ENCODE measurements around the gene COL19A1.
"Not testable (repeated sequence)": the region's sequence is repeated elsewhere in the genome, so short reads cannot be mapped to it uniquely, and the experiment has no call there.

COL19A1 gene

DNA sequence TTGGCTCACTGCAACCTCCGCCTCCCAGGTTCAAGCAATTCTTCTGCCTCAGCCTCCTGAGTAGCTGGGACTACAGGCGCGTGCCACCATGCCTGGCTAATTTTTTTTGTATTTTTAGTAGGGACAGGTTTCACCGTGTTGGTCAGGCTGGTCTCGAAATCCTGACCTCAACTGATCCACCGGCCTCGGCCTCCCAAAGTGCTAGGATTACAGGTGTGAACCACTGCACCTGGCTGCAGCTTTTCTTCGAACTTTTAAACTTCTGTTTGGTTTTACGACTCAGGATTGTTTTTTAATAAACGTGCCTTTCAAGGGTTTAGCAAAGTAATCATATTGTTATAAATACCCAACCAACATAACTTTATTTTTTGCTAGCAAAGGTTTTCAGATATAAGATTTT, 156.8 kb downstream of the COL19A1 start:
- DNase-seq; in situ Hi-C loops (cut with MboI; ENCODE audit: low pct_unique_long_range_greater_than_20kb, low sequenced_read_pairs): not testable (repeated sequence)

DNA sequence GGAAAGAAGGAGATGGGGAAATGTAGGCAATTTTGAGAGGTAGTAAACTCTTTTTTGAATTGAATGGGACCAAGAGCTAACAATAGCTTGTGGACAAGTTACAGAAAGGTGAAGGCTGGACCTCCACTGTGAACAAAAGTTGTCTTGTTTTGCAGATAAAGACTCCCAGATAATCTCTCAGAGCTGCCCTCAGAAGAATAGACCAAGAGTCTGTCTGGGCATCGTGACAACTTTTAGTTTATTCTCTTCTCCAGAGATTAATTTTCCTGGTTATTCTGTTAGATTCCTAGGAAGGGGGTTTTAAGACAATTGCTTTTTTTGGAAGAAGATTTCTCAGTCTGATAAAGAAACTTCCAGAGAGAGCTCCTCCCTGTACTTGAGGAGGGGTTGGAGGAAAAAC, 161.9 kb downstream of the COL19A1 start:
- in situ Hi-C loops (cut with MboI; ENCODE audit: low pct_unique_long_range_greater_than_20kb, low sequenced_read_pairs), result no loop called here
- no peak for DNase-seq

DNA sequence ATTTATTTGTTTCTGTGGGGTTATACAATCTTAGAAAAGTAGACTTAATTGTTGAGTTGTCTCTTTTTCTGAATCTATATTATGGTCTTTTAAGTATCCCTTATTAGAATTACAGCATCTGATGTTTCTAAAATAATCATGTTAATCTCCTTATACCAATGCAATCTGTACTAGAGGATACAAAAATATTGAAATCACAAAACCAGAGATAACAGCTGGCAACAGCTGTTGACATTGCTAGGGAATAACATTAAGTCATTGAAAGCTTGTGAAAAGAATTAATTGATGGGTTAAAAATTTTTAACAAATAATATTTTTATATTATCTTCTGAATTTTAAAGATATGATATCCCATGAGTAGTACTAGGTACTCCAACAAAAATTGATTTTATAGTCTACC, 162.6 kb downstream of the COL19A1 start:
- DNase-seq, result no peak
- in situ Hi-C loops (cut with MboI; ENCODE audit: low pct_unique_long_range_greater_than_20kb, low sequenced_read_pairs), result no loop called here

DNA sequence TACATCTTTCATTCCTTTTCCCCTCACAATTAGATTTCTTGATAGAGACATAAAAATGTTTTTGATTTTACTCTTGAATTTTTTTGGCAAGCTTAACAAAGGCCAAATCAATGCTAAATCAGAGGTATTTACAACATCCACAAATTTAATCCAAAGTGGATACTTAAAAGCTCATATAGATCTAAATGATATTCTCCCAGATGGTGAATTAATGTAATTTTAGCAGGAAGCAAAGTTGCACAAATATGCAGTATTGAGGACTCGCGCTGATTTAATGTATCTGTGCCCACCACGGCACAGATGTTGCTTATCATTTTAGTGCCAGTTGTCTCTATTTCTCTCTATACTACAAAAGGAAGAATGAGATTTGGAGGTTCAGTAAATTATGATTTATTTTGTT, 167.4 kb downstream of the COL19A1 start:
- in situ Hi-C loops (cut with MboI; ENCODE audit: low pct_unique_long_range_greater_than_20kb, low sequenced_read_pairs), result no loop called here
- no peak for DNase-seq

DNA sequence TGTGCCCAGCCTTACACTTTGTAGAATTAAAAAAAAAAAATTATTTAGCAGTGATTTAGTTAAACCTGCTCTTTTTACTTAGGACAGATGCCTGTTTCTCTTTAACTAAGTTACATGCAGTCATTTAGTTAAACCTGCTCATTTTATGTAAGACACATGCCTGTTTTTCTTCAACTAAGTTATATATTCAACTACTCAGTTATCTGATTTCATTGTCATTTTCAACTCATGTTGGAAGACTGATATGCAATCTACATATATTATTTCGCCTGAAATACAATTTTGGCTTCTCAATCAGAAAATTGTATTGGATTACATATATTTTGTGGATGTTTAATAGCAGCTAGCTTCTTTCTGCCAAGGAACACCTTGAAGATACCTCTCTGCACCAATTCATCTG, 171.1 kb downstream of the COL19A1 start:
- in situ Hi-C loops (cut with MboI; ENCODE audit: low pct_unique_long_range_greater_than_20kb, low sequenced_read_pairs), result no loop called here
- DNase-seq, result no peak

DNA sequence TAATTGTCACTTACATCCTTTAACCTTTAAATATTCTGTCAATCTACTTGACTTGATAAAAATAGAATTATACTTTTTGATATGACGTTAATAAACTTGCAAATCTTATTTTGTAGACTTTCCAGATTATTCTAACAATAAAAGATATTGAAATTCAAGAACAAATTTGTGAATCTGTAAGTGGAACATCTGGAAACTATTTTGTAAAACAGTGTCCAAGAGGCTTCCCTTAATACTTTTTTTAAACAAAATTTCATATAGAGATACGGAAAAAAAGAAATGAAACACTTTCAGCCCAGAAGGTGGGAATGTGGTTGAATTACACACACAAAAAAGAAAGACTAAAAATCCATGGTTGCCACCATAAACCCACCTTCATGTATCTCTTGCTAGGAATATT, 174.4 kb downstream of the COL19A1 start:
- DNase-seq, result no peak
- in situ Hi-C loops (cut with MboI; ENCODE audit: low pct_unique_long_range_greater_than_20kb, low sequenced_read_pairs), result no loop called here

- in situ Hi-C loops (cut with MboI; ENCODE audit: low pct_unique_long_range_greater_than_20kb, low sequenced_read_pairs), result no loop called here
- DNase-seq, result no peak
These were observed 175.1 kb downstream of the COL19A1 start for GRCh38 chr6:70041411-70041810.

GRCh38 chr6:70045413-70045812, 179.1 kb downstream of the COL19A1 start:
- no peak for DNase-seq
- in situ Hi-C loops (cut with MboI; ENCODE audit: low pct_unique_long_range_greater_than_20kb, low sequenced_read_pairs), result no loop called here

- in situ Hi-C loops (cut with MboI; ENCODE audit: low pct_unique_long_range_greater_than_20kb, low sequenced_read_pairs), result no loop called here
- no peak for DNase-seq
These were observed 185.1 kb downstream of the COL19A1 start for GRCh38 chr6:70051197-70052124.

- in situ Hi-C loops (cut with MboI; ENCODE audit: low pct_unique_long_range_greater_than_20kb, low sequenced_read_pairs), result no loop called here
- no peak for DNase-seq
These were observed 192.8 kb downstream of the COL19A1 start for GRCh38 chr6:70059039-70059719.

DNA sequence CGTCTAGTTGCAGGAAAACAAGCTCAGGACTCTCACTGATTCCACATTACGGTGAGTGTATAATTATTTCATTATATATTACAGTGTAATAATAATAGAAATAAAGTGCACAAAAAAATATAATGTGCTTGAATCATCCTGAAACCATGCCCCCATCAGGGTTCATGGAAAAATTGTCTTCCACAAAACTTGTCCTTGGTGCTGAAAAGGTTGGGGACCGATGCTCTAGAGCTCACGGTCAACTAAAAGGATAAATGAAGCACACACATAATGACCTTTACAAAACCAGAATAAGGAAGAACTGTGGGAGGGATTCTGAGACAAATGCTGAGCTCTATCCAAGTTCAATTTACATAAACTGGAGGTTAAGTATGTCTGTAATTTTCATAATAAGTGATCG, 194.3 kb downstream of the COL19A1 start:
- in situ Hi-C loops (cut with MboI; ENCODE audit: low pct_unique_long_range_greater_than_20kb, low sequenced_read_pairs), result no loop called here
- no peak for DNase-seq

- no peak for DNase-seq
- in situ Hi-C loops (cut with MboI; ENCODE audit: low pct_unique_long_range_greater_than_20kb, low sequenced_read_pairs), result no loop called here
These were observed 195.2 kb downstream of the COL19A1 start for GRCh38 chr6:70061546-70061945.

DNA sequence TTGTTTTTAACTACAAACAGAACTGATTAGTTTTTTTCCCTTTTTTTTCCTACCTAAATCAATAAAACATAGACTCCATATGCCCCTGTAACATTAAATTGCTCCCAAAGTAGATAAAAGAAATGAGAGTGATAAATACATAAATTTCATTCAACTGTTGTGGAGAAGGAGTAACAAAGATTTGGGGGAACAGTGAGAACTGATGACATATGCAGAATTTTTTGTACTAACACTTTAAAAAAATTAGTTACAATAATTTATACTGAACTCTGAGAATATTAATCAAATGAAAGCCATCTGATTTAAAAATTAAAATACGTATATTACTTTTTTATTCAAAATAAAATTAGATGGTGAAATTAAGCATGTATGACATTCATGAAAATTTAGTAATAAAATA, 195.7 kb downstream of the COL19A1 start:
- in situ Hi-C loops (cut with MboI; ENCODE audit: low pct_unique_long_range_greater_than_20kb, low sequenced_read_pairs), result no loop called here
- no peak for DNase-seq

DNA sequence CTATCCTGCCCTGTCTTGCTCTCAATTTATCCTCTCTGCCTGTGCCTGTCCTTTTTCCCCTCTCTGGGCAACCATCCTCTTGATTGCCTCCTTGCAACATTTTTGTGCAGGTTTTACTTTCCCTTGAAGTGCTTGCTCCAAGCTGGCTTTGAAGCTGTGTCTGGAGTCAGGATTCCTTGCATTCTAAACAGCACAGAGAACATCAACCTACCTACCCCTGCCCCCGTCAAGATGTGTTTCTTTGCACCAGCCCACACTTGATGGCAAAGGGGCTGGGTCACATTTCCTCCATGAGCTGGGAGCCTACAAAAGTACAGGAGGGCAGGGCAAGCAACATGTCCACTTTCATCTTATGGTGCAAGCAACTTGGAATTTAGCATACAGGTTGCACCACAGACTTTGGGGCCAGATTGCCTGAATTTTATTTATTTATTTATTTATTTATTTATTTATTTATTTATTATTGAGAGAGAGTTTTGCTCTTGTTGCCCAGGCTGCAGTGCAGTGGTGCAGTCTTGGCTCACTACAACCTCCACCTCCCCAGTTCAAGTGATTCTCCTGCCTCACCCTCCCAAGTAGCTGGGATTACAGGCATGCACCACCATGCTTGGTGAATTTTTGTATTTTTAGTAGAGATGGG, 206.3 kb downstream of the COL19A1 start:
- in situ Hi-C loops (cut with MboI; ENCODE audit: low pct_unique_long_range_greater_than_20kb, low sequenced_read_pairs), result no loop called here
- no peak for DNase-seq

GRCh38 chr6:70073637-70074036, 207.3 kb downstream of the COL19A1 start:
- no peak for DNase-seq
- in situ Hi-C loops (cut with MboI; ENCODE audit: low pct_unique_long_range_greater_than_20kb, low sequenced_read_pairs), result no loop called here

DNA sequence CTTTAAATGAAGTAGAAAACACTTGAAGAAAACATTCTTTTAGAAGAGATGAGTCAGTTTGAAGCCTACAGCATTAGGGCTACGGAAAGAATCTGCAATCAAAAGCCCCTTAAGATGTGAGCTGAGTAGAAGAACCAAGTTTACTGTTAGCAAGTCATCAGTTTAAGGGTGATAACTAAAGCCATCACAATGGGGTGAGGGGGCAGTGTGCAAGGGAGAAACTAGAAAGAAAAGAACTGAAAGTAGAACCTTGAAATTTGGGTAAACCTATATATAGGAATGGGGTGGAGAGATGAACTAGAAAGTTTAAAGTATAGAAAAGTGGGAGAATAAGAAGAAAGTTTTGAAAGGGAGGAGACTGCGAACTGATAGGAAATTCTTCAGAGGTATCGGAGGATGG, 212.9 kb downstream of the COL19A1 start:
- DNase-seq, result no peak
- in situ Hi-C loops (cut with MboI; ENCODE audit: low pct_unique_long_range_greater_than_20kb, low sequenced_read_pairs), result no loop called here

GRCh38 chr6:70080443-70081070, 214.2 kb downstream of the COL19A1 start:
- in situ Hi-C loops (cut with MboI; ENCODE audit: low pct_unique_long_range_greater_than_20kb, low sequenced_read_pairs), result no loop called here

DNA sequence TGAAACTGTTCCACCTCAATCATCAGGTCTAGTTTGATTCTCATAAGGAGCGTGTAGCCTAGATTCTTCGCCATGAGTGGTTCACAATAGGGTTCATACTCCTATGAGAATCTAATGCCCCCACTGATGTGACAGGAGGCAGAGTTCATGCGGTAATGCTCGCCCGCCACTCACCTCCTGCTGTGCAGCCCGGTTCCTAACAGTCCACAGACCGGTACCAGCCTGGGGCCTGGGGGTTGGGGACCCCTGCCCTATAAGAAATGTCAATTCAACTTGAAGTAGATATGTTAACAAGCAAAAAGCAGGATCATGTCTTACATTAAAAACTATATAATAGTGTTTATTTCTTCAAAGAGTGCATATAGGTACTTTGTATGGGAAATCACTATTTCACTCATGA, 216.5 kb downstream of the COL19A1 start:
- no peak for DNase-seq
- in situ Hi-C loops (cut with MboI; ENCODE audit: low pct_unique_long_range_greater_than_20kb, low sequenced_read_pairs), result no loop called here

More at GRCh38 chr6:70080443-70081070, 214.2 kb downstream of the COL19A1 start:
- DNase-seq, result no peak

DNA sequence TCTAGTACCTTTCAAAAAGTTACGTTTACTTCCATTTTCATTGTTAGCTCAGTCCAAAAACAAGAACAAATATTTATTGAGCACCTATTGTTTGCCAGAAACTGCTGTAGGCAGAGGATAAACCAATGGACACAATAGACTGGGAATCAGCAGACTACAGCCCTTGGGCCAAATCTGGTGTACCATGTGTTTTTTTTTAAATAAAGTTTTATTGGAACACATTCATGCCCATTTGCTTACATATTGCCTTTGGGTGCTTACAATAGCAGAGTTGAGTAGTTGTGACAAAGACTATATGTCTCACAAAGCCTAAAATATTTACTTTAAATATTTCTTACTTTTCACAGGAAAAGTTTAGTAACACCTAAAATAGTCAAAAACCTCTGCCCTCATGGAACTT, 220.4 kb downstream of the COL19A1 start:
- no peak for DNase-seq

GRCh38 chr6:70094156-70094555, 227.8 kb downstream of the COL19A1 start:
- no peak for DNase-seq
- in situ Hi-C loops (cut with MboI; ENCODE audit: low pct_unique_long_range_greater_than_20kb, low sequenced_read_pairs), result no loop called here

More for the DNA sequence above, 220.4 kb downstream of the COL19A1 start:
- in situ Hi-C loops (cut with MboI; ENCODE audit: low pct_unique_long_range_greater_than_20kb, low sequenced_read_pairs), result no loop called here

Data from KBM-7 (cell line).